HG03060 (cell line): ENCODE results near the gene NBDY.
"Not testable (repeated sequence)": the region's sequence is repeated elsewhere in the genome, so short reads cannot be mapped to it uniquely, and the experiment has no call there.

Experiments
- ATAC-seq: cut with Tn5 transposase; IDR thresholded peaks from one replicate; pipeline ENCODE4 v1.9.1; 2021; ENCODE audit warnings: low read depth, moderate number of reproducible peaks; ENCODE audit not compliant: unreplicated experiment

Gene NBDY, protein sequence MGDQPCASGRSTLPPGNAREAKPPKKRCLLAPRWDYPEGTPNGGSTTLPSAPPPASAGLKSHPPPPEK

DNA sequence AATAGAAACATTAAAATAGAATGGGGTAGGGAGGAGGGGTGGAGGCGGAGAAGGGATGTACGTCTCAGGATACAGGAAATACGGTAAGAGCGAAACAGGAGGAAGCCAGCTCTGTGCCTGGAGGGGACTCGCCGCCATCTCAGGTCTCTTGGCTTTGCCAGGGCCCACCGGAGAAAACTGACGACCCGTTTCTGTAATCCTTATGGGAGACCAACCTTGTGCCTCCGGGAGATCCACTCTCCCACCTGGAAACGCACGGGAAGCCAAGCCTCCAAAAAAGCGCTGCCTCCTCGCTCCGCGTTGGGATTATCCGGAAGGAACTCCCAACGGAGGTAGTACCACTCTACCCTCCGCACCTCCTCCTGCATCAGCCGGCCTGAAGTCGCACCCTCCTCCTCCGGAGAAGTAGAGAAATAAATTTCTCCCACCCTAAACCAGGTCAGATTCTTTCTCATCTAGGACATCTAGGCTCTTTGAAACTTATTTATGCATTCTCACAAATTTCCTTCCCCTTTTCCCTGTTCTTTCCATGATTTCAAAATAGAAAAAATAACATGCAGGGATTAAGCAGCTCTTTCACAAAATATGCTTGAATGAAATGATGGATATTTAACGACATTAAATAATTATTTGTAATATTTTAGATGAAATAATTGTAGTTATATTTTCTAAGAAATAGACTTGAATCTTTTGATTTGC, at the start of gene NBDY:
TSS of gene NBDY (plus strand) at position 92 of the 699 bp plus-strand sequence. CDS start at position 203, 111 bp downstream.
- no peak for ATAC-seq

DNA sequence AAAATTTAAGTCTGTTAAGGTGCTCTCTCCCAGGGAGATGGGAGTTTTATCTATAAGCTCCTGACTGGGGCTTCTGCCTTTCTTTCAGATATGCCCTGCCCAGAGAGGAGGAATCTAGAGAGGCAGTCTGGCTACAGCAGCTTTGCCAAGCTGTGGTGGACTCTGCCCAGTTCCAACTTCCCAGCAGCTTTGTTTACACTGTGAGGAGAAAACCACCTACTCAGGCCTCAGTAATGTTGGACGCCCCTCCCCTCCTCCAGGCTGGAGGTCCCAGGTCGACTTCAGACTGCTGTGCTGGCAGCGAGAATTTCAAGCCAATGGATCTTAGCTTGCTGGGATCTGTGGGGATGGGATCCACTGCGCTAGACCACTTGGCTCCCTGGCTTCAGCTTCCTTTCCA, 24.5 kb upstream of the NBDY start:
- ATAC-seq, result not testable (repeated sequence)

DNA sequence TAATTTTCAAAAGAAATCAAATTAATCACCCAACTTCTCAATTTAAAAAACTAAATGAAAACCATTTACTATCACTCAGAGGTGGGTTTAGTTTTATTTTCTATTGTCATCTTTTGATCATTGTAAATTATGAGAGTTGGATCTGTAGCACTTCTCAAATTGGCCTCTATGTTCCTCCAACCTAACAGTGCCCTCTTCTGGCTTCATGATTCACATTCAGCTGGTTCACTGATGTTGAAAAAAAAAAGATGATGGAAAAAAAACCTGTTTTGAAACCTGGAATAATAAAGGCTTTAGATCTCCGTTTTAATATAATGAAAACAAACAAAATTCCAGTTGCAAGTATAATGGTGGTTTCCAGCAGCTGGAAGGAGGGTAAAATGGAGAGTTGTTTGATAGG, 2.4 kb upstream of the NBDY start:
- no peak for ATAC-seq

DNA sequence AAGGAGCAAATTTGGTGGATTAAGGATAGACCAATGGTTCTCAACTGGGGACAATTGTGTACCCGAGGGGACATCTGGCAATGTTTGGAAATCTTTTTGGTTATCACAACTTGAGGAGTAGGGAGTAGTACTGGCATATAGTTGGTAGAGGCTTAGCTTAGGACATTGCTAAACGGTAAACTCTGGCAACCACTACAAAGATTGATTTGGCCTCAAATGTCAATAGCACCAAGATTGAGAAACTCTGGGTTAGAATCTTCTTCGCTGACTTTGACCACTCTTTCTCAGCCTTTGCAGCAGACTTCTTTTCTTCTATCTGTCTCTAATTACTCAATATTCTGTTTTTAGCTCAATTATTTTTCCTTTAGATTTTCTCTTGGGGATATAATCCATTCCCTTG, 1.5 kb upstream of the NBDY start:
- no peak for ATAC-seq

DNA sequence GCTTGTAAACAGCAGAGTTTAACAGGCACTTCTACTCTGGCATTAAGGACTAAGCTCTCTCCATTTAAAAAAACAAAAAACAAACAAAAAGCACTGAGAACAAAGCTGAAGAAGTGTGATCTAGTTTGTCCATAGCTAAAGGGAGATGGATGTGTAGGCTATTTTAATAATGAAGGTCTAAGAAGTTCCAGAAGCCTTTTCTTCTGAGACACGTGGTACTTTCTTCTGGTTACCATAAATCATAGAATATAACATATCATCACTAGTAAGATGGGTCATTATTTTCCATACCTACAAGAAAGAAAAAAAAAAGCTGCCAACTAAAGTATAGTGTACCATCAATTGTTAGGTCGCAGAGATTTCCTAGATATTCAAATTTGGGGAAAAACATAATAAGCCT, 722 bp upstream of the NBDY start:
- no peak for ATAC-seq

DNA sequence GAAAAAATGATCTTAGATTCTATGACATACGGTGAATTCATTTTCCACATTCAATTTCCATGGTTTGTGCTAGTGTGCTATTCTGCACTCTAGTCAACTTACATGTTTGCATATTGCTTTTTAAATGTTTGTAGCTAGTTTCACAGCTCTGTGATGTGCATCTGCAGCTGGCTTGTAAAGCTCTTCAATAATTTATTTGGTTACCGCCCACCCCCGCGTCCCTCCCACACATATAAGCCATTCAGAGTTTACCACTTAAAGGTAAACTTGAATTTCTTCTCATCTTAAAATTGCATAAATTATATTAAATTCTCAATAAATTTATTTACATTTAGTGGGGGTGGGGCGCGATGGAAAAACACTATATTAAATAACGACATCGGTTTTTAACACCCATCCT, 291 bp upstream of the NBDY start:
- ATAC-seq, result no peak

DNA sequence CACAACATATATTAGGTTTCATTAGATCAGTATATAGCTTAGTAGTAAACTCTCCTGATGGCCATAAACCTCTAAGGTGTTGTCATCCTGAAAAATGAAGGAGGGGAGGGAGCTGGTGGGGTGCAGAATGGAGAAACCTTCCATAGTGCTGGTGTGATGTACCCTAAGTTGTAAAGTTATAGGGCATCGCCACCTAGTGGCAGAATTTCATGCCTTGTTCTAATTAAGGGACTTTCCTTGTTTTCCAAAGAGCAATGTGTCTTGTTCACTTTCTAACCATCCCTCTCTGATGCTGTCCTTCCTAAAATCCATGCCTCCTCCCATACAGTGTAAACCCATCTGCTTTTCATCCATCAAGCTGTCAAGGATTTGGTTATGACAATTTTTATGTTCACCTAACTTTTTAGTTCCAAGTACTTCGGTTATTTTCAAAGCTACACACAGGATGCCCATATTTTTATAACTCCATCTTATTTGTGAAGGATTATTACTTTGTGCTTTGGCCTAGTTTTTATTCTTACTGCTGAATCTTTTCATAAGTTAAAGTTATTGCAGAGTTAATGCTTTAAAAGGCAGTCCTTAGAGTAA, 4.5 kb downstream of the NBDY start:
- no peak for ATAC-seq

DNA sequence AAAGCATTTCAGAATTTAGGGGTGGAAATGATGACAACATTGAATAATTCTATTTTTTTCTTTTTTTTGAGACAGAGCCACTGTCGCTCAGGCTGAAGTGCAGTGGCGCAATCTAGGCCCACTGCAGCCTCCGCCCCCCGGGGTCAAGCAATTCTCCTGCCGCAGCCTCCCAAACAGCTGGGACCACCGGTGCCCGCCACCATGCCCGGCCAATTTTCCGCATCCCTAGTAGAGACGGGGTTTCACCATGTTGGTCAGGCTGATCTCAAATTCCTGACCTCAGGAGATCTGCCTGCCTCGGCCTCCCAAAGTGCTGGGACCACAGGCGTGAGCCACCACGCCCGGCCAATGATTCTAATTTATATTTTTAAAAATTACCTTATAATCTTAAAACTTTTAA, 7.2 kb downstream of the NBDY start:
- no peak for ATAC-seq

DNA sequence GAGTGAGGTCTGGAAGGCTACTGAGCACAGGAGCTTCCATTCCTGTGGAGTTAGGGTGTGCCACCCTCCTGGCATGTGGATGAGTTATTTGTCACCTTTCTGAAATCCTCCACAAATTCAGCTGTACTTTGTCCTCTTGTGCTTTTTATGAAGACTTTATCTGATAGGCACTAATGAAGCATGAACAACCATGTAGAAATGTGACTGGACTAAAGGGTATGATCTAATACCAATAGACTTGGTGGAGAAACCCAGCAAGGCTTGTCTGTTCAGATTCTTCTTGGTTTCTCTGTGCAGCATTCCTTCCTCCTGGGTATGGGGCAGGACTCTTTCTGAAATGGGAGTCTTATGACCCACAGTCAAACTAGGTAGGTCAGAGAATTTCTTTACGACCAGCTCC, 9.6 kb downstream of the NBDY start:
- no peak for ATAC-seq

DNA sequence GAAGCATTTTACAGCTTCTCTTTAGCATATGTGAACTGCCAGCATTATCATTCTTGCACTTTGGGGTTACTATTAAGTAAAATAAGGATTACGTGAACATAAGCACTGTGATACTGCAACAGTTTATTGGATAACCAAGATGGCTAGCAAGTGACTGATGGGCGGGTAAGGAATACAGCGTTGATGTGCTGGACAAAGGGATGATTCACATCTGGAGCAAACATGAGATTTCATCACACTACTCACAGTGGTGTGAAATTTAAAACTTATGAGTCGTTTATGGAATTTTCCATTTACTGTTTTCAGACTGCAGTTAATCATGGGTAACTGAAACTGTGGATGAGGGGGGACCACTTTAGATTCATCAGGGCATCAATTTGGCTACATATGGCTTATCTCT, 16.0 kb downstream of the NBDY start:
- ATAC-seq, result no peak

DNA sequence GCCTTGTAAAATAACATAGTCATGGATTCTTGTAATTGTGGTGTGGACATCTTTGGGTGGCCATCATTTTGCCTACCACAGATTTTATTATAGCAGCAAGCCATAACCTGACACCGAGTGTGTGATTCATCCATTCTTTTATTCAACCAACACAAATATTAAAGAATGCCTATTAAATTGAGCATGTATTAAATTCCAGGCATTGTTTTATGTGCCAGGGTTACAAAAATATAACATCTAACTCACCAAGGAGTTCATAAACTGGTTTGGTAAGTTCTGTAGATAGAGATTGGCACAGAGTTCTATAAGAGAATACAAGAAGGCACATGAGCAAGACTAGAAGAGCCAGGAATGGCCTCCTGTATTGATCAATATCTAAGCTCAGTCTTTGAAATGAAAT, 18.0 kb downstream of the NBDY start:
- no peak for ATAC-seq

DNA sequence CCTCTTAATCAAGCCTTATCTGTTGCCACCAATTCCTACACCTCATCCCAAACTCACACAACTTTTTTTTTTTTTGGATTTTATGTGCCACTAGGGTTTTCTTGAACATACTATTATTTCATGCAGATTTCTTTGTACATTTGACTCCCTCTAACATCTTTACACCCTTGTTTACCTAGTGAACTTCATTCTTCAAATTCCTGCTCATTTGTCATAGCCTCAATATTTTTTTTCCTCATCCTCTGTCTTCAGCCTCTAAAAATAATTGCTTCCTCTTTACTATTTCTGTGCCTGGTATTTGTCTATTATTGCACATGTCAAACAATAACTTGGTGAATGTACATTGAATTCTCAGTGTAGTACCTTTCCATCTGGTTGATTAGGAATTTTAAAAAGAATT, 22.0 kb downstream of the NBDY start:
- no peak for ATAC-seq

DNA sequence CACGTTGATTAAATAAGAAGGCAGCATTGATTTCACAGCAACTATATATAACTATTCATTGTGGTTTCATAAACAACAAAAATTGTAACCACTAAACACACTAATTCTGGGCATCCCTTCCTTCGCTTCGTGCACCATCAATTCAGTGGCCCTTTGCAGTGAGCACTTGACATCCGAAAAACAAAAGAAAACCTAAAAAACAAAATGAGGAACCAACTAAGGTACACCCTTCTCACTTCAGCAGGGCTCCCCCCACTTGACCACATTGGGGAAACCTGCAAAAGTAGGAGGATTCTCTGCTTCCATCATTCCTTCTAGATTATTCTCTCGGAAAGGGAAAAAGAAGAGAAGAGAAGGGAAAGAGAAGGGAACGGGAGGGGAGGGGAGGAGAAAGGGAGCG, 28.3 kb downstream of the NBDY start:
- ATAC-seq, result no peak

DNA sequence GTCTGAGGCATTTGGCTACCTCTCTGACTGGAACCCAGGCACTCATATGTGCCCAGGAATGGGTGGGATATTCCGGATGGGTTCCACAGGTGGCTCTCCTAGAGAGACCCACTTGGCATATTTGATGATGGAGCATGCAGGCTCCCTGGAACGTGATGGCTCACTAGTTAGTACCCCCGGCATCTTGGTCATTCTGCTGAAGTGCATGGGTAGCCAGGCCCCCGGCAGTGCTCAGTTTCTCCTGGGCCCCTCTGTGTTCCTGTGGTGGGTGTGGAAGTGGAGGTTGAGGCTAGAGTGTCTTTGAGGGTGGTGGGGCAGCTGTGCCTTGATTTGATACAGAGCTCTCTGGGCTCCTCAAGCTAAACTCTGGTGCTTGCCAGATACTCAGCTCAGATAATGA, 29.4 kb downstream of the NBDY start:
- ATAC-seq, result no peak

DNA sequence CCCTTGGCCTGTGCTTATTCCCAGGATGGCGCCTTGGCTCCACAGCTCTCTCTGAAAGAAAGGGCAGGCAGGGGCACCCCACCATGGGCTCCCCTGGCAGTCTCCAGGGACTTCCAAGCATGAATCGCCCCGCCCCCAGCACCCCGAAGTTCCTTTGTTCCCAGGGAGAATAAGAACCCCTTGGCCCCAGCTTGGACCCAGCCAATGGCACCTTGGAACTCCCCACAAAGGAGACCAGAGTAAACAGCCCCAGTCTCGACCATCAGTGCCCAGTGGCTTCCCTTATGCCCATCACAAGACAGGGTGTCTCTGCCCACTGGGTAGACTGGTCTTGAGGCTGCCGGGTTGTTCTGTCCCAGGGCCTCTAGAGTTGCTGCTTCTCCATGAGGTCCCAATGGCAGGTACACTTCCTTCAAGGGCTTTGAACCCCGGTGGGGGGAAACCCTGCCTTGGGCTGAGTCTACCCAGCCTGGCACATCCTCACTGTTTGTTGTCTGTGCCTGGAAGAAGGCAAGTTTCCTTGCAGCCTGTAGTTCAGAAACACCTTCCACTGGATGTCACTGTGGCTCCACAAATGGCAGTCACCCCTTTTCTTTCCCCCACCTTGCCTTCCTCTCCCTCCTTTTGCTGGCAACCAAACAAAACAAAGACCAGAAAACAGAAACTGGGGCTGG, 30.8 kb downstream of the NBDY start:
- no peak for ATAC-seq

DNA sequence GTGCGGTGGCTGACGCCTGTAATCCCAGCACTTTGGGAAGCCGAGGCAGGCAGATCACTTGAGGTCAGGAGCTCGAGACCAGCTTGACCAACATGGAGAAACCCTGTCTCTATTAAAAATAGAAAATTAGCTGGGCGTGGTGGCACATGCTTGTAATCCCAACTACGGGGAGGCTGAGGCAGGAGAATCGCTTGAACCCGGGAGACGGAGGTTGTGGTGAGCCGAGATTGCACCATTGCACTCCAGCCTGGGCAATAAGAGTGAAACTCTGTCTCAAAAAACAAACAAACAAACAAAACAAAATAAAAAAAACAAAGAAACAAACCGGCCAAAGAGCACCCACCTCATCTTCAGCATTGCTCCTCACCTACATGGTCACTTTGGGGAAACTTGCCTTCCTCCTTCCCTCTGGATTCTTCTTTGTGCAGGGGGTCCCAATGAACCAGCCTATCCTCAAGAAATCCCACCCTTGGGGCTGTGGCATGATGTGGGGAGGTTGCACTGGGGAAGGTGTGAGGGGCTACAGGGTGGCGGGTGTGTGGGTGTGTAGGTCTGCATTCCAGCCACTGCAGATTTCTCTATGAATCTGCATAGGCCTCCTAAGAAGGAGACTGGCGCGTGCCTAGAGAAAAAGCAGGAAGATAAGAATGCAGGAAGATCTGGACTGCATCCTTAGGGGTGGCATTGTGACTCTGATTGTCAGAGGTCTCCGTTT, 31.5 kb downstream of the NBDY start:
- not testable (repeated sequence) for ATAC-seq

DNA sequence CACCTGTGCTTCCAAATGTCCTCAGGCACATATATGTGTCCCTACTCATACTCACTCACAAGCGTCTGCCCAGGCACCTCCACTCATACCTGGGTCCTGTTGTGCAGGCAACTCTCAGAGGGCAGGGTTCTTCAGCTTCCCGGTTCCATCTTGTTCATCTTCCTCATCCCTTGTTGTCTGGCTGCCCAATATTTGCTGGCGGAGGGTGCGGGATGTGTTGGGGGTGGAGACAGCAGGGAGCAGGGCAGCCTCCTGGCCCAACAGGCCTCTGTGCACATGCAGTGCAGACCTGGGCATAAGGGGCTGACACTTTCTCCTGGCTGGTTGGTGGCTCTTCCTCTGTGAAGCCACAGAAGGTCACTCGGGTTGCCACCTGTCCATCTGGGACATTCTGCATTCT, 32.1 kb downstream of the NBDY start:
- no peak for ATAC-seq

DNA sequence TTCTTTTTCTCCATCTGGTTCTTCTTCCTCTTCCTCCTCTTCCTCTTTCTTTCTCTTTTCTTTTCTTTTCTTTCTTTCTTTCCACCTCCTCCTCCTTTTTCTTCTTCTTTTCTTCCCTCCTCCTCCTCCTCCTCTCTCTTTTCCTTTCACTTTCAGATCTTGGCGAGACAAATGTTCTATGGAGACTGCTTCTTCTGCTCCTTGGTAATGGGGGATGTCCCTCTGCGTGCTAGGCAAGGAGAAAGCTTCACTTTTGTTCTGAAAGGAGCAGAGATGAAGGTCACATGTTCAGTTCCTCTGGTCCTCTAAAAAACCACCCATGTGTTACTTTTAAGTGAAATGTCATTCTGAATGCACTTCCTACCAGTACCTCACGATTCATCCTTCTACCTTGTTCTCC, 33.2 kb downstream of the NBDY start:
- ATAC-seq, result no peak

DNA sequence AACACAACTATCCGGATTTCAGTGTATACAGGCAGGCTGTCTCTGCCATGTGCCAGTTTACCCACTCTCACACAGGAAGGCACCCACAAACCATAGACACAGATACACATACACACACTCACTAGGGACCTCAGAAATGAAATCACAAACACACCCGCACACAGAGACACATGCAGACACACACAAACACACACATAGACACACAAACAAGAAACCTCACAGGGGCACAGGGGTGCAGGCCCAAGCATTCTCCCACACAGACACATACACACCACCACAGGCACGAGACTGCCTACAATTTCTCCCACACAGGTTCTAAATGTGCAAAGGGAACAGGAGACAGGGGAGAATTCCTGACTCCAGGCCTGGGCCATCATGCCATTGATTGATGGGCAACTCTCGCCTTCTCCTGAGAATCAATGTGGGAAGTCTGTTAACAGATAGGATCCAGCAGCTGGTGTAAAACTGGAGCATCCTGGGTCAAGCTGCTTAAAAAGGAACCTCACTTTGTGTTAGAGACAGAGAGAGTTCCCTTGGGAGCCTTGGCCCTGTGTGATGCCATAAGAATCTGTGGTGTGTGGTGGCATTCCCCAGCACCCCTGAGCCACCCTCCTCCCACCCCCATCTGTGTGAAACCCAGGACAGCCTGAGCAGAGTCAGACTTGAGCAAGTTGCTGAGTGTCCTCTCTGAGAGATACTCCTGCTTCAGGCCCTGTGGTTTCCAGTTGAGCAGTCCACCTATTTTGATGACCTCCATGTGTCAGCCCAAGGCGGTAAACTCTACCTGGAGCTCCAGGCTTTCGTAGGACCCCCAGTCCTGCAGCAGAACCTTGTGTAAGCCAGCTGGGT, 33.9 kb downstream of the NBDY start:
- ATAC-seq, result no peak

DNA sequence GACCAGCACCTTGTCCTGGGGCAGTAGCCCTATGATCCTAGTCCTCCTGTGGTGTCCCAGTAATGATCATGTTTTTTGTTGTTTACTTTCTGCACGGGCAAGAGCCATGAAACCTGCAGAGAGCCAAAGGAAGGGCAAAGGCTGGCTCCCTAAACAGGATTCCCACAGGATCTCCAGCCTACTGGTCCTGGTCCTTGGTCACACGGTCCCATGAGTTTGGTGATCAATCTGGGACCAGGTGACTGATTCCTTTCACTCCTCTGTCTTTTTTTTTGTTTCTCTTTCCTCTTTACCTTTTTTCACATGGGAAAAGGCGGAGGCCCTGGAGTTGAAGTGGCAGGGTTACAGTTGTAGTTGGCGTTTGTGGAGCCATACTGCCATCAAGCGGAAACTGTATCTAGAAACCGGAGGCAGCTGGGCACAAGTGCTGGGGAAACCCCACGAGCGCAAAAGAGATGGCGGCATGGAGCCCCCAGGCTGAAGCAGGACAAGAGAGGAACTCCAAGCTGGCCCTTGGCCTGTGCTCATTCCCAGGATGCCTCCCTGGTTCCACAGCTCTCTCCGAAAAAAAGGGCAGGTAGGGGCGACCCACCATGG, 34.6 kb downstream of the NBDY start:
- no peak for ATAC-seq
